HG03575 (cell line): ENCODE measurements around the gene TEN1.
"Not testable (repeated sequence)": the region's sequence is repeated elsewhere in the genome, so short reads cannot be mapped to it uniquely, and the experiment has no call there.

Experiments
- ATAC-seq: cut with Tn5 transposase; IDR thresholded peaks from one replicate; pipeline ENCODE4 v1.9.1; 2021; ENCODE audit not compliant: unreplicated experiment, insufficient number of reproducible peaks, low FRiP score; ENCODE audit errors: extremely low read depth

TEN1 gene

DNA sequence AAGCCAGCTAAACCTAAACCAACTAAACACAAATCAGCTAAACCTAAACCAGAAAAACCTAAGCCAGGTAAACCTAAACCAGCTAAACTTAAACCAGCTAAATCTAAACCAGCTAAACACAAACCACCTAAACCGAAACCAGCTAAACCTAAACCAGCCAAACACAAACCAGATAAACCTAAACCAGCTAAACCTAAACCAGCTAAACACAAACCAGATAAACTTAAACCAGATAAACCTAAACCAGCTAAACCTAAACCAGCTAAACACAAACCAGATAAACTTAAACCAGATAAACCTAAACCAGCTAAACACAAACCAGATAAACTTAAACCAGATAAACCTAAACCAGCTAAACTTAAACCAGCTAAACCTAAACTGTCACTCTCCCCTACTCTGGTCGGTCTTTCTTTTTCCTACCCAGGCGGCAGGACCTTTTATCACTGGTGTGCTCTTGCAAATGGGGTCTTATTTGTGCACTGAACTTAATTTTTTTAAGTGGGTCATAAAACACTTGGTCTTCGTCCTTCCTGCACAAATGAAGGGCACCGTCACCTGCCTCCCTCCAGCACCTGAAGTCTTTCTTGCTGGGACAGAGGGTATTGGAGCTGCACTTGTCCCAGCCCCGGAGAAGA, 40.9 kb downstream of the TEN1 start:
- no peak for ATAC-seq

- ATAC-seq, result no peak
These were observed 43.2 kb downstream of the TEN1 start for GRCh38 chr17:76022285-76022684.

- no peak for ATAC-seq
These were observed 44.2 kb downstream of the TEN1 start for GRCh38 chr17:76022973-76023899.

- no peak for ATAC-seq
These were observed 44.8 kb downstream of the TEN1 start for GRCh38 chr17:76023900-76024237.

- ATAC-seq, result no peak
These were observed 45.3 kb downstream of the TEN1 start for GRCh38 chr17:76024353-76024752.

DNA sequence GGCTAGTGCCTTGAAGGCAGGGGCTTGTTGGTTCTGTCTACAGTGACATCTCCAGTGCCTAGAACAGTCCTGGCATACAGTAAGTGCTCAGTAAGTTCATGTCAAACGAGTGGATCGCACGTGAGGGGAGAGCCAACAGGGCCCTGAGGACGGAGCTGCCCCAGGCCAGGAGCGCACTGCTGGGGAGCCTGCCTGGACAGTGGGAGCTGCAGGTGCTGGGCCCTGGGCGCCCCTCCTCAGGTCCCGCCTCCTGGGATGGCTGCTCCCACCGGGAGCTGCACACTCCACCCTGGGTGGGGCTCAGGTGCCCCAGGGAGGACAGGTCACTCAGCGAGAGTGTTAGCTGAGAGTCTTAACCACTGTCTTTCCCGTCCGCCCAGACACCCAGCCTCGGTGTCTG, 46.3 kb downstream of the TEN1 start:
- no peak for ATAC-seq

DNA sequence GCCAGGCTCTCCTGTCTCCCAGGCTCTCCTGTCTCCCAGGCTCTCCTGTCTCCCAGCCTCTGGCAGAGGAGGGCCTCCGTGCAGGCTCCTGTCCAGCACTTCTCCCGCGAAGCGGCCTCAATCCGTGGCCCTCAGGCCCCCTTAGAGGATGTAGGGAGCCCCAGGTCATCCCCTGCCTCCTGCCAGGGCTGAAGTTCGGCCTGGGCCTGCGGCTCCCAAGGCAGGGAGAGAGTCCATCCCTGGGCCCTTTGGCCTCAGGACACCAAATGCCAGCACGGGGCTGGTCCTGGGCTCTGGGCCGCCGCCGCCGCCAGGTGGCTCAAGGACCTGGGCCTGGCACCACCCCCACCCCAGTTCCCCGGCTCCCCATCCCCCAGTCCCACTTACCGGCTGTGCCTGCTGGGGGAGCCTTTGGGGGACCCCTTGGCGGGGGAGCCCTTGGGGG, 47.7 kb downstream of the TEN1 start:
- ATAC-seq, result no peak

DNA sequence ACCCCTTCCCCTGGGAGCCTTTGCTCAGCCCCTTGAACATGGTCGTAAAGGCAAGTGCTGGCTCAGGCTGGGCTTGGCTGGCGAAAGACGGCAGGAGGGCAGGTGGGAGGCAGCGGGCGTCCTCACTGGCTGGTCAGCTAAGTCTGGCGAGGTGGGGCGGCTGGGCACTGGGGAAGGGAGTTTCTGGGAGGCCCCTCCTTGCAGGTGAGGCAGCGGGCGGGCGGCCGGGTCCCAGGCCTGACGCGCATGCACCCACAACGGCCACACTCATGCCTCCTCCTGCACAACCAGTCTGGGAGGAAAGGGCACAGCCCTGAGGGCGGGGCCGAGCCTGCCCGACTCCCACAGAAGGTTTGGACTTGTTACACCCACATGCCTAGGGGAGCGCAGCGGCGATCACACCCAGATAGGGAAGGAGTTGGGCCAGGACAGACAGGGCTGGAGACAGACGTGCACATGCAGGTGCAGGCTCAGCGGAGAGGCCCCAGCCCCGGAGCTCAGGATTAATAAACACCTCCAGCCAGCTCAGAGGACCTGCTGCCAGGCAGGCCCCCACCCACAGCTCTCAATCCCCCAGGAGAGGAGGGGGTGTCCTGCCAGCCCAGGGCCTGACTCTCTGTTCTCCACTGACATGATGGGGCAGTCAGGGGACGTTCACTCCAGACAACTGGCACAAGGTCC, 48.3 kb downstream of the TEN1 start, which contains the start of gene EVPL:
Gene EVPL, minus strand, starts transcription at position 148 of the 681 bp plus-strand sequence. Its CDS starts 108 bp downstream, at position 40.
- no peak for ATAC-seq

DNA sequence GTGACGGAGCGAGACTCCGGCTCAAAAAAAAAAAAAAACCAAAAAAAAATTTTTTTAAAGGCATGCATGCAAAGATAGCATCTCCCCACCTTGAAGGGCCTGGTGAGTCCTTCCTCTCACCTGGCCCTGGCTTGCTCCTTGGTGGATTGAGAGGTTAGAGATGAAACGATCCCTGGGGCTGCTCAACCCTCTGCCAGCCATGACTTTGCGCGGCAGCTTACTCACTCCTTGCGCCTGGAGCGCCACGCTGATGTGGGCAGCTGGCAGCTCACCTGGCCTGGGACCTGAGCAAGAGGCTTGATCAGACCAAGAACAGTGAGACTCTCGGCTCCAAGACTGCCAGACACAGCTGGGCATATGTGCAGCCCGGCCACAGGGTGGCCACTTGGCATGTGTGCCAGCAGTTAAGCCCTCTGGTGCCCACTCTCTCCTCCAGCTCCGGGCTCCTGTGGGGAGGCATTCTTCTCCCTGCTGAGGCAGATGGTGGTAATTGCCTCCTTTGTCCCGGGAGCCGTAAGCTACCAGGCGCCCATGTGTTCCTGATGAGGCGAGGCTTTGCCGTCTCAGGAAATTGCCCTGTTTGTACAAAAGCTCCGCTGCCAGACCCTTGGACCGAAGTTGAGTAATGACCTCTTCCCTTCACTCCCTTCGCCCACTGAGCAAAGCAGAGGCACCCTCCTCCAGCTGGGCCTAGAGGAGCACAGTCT, 53.2 kb downstream of the TEN1 start:
- no peak for ATAC-seq

GRCh38 chr17:76032780-76033108, 53.7 kb downstream of the TEN1 start:
- ATAC-seq, result no peak

GRCh38 chr17:76033139-76033538, 54.1 kb downstream of the TEN1 start:
- ATAC-seq, result no peak

- no peak for ATAC-seq
These were observed 55.6 kb downstream of the TEN1 start for GRCh38 chr17:76034428-76035350.

DNA sequence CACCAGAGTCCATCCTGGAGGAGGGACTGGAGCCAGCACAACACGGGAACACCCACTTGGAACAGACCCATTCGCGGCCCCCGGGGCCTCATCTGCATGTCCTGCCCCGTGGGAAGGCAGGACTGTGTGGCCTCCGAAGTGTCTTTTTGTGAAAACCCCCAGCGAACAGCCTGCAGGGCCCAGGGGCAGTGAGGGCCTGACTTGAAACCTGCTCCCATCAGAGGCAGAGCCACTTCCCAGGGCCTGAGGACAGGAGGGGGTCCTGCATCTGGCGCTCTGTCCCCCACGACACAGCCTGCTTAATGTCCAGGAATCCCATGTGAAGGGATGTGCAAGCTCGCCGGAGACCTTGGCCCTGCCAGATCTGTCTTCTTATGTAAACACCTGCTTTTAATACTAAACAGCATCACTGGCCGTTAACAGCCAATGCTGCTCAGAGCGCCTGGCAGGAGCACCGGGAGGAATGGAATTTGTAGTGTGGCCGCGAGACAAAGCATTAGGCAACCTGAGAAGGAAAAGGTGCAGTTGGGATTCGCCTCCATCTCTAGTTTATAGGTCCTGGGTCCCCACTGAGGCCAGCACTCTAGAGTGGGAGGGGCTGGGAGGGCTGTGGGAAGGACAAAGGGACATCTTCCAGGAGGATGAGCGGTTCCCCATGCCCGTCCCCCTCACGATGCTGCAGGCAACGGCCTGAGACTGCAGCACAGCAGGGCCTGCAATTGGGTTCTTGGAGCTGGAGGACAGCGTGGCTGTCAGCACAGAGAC, 57.6 kb downstream of the TEN1 start:
- no peak for ATAC-seq

- no peak for ATAC-seq
These were observed 59.0 kb downstream of the TEN1 start for GRCh38 chr17:76038050-76038449.

DNA sequence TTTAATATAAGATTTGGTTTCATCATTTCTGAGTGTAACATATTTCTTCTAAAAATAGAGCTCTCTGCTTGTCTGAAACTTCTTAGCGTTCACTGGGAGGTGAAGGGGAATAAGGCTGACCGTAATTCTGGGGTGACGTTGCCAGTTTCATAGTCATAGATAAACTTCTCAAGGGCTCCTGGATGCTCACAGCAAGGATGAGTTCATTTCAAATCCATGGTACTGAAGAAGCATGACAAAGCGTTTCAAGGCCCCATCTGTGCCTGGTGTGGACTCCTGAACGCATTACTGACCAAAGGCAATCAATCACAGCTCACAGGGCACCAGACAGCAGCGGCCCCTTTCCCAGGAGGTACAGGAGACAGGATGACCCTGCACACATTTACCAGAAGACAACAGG, 60.1 kb downstream of the TEN1 start:
- no peak for ATAC-seq

DNA sequence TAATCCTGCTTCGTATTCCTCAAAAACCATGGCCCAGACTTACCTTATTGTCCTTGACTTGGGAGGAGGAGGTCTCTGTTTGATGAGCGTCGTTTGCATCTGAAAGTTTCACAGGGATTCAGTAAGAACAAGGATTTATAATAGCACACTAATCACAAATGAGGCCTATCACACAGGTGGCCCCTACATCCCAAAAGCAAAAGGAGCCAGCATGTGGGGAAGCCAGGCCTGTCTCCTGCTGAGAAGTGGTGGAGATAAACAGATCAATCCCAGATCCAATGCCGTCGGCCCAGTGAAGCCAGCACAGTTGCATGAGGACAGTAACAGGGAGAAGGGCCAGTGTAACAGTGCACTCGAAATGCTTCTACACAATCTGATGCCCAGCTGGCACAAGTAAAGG, 61.3 kb downstream of the TEN1 start:
- ATAC-seq, result no peak

DNA sequence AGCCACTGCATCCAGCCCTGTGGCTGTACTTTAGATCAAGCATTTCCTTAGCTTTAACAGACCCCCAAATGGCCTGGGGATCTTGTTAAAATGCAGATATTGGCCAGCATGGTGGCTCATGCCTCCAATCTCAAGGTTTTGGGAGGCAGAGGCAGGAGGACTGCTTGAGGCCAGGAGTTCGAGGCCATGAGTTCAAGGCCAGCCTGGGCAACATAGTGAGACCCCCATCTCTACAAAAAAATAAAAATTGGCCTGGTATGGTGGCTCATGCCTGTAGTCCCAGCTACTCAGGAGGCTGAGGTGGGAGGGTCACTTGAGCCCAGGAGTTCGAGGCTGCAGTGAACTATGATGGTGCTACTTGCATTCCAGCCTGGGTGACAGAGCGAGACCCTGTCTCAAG, 63.8 kb downstream of the TEN1 start:
- ATAC-seq, result not testable (repeated sequence)
